ENCODE data around the gene BTBD9.

The BTBD9 gene

GRCh38 chr6:38512211-38512610 lies 127.5 kb downstream of the BTBD9 start:
- no peak for DNase-seq (ENCODE audit: low read depth)
- TF ChIP-seq, protein P1, sequence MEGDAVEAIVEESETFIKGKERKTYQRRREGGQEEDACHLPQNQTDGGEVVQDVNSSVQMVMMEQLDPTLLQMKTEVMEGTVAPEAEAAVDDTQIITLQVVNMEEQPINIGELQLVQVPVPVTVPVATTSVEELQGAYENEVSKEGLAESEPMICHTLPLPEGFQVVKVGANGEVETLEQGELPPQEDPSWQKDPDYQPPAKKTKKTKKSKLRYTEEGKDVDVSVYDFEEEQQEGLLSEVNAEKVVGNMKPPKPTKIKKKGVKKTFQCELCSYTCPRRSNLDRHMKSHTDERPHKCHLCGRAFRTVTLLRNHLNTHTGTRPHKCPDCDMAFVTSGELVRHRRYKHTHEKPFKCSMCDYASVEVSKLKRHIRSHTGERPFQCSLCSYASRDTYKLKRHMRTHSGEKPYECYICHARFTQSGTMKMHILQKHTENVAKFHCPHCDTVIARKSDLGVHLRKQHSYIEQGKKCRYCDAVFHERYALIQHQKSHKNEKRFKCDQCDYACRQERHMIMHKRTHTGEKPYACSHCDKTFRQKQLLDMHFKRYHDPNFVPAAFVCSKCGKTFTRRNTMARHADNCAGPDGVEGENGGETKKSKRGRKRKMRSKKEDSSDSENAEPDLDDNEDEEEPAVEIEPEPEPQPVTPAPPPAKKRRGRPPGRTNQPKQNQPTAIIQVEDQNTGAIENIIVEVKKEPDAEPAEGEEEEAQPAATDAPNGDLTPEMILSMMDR (conservative IDR thresholded peaks at IDR 0.05; ENCODE audit: low read depth, low read length), result no peak
- H3K4me3 ChIP-seq (ENCODE audit: low read length), result no peak overlapping the region

DNA sequence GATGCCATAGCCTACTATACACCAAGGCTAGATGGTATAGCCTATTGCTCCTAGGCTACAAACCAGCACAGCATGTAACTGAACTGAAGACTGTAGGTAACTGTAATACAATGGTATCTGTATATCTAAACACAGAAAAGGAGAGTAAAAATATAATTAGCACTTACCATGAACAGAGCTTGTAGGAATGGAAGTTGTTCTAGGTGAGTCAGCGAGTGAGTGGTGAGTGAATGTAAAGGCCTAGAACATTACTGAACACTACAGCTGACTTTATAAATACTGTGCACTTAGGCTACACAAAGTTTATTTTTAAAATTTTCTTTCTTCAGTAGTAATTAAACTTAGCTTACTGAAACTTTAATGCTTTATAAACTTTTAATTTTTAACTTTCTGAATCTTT lies 129.5 kb downstream of the BTBD9 start:
- TF ChIP-seq, protein P1 (conservative IDR thresholded peaks at IDR 0.05; ENCODE audit: low read depth, low read length), result no peak
- DNase-seq (ENCODE audit: low read depth), result no peak
- no peak overlapping the region for H3K4me3 ChIP-seq (ENCODE audit: low read length)

- TF ChIP-seq, protein P1 (conservative IDR thresholded peaks at IDR 0.05; ENCODE audit: low read depth, low read length), result no peak
- DNase-seq (ENCODE audit: low read depth), result peak; percentile 62
- no peak overlapping the region for H3K4me3 ChIP-seq (ENCODE audit: low read length)
Observed at GRCh38 chr6:38509713-38510112, 130.0 kb downstream of the BTBD9 start.

DNA sequence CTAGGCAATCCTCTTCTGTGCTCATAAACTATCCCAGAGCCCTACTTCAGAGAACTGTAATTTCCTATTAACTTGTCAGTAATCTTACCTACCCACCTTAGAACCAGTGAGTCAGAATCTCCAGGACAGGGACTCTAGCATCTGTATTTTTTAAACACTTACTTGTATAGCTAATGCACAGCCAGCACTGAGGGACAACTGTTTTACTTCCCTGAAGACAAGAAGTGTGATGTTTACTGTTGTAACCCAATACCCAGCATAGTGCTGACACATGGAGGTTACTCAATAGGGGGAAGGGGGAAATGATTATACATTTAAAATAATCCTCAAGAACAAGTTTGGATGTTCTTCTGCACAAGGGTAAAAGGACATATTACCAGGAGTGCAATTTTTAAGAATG lies 130.8 kb downstream of the BTBD9 start:
- no peak overlapping the region for H3K4me3 ChIP-seq (ENCODE audit: low read length)
- TF ChIP-seq, protein P1 (conservative IDR thresholded peaks at IDR 0.05; ENCODE audit: low read depth, low read length), result no peak
- no peak for DNase-seq (ENCODE audit: low read depth)

DNA sequence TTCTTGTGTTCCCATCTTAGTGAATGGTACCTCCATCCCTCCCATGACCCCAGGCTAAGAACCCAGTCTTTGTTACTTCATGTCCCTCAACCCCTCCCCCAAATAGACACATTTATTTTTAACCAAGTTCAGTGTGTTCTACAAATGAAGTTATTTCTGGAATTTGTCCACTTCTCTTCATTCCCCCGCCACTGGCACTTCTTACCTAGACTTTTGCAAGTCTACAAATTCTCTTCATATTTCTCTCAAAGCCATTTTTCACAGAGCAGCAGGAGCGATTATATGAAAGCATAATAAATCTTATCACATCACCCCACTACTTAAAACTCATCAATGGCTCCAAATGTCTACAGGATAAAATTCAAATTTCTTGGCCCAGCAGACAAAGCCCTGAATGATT lies 131.4 kb downstream of the BTBD9 start:
- DNase-seq (ENCODE audit: low read depth), result no peak
- TF ChIP-seq, protein P1 (conservative IDR thresholded peaks at IDR 0.05; ENCODE audit: low read depth, low read length), result no peak
- no peak overlapping the region for H3K4me3 ChIP-seq (ENCODE audit: low read length)

DNA sequence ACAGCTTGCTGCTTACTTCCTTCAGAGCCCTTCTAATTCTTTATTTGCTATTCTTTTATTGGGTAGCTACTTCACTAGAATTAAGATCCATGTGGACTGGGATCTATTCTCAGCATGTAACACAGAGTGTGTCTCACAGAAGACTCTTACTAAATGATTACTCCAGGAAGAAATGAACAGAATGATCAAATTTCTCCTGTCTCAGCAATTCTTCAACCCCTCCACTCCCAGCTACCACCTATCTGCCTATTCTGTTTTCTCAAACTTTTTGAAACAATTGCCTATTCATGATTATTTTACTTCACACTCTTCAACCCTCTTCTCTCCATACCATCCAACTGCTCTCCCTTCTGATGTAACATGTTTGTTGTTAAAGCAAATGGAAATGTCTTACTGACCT lies 132.6 kb downstream of the BTBD9 start:
- no peak for DNase-seq (ENCODE audit: low read depth)
- TF ChIP-seq, protein P1 (conservative IDR thresholded peaks at IDR 0.05; ENCODE audit: low read depth, low read length), result no peak
- H3K4me3 ChIP-seq (ENCODE audit: low read length), result no peak overlapping the region

DNA sequence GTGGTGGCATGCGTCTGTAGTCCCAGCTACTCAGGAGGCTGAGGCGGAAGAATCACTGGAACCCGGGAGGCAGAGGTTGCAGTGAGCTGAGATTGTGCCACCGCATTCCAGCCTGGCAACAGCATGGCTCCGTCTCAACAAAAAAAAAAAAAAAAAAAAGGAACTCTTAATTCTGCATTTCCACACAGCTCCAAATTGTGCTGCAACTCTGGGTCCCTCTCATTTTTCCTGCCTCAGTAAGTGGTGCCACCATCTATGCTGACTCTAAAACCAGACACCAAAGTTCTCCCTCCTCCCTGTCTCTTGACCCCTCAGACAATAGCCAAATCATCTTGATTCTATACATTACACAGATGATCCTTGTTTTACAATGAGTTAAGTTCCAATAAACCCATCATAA lies 133.9 kb downstream of the BTBD9 start:
- no peak overlapping the region for H3K4me3 ChIP-seq (ENCODE audit: low read length)
- TF ChIP-seq, protein P1 (conservative IDR thresholded peaks at IDR 0.05; ENCODE audit: low read depth, low read length), result no peak
- DNase-seq (ENCODE audit: low read depth), result no peak

Measured in retinal pigment epithelial cell (primary cell).